GM12864 (cell line): ENCODE results near the gene ZNF91.
"Not testable (repeated sequence)": the region's sequence is repeated elsewhere in the genome, so short reads cannot be mapped to it uniquely, and the experiment has no call there.

ENCODE experiments used
- DNase-seq: peaks from one replicate; pipeline ENCODE4 v3.0.0-alpha.2; 2011; ENCODE audit warnings: low read depth
- H3K4me3 ChIP-seq: 2 replicates; pipeline ENCODE4 v1.5.1; 2011; ENCODE audit warnings: mild to moderate bottlenecking, low read depth, low read length, control low read depth
- CTCF ChIP-seq: IDR thresholded peaks from 2 replicates; pipeline ENCODE4 v1.5.1; 2011; ENCODE audit warnings: low read depth, mild to moderate bottlenecking, moderate library complexity, low read length, control low read depth, inconsistent platforms; ENCODE audit errors: missing control alignments

Gene ZNF91

GRCh38 chr19:23382955-23383354, 12.3 kb downstream of the ZNF91 start:
- no peak overlapping the region for H3K4me3 ChIP-seq
- no peak for TF ChIP-seq CTCF
- DNase-seq, result no peak

- no peak for TF ChIP-seq CTCF
These were observed 14.2 kb downstream of the ZNF91 start for GRCh38 chr19:23381114-23381513.

GRCh38 chr19:23379671-23380070, 15.6 kb downstream of the ZNF91 start:
- DNase-seq, result not testable (repeated sequence)

More at GRCh38 chr19:23381114-23381513, 14.2 kb downstream of the ZNF91 start:
- no peak overlapping the region for H3K4me3 ChIP-seq
- DNase-seq, result no peak

GRCh38 chr19:23378948-23379347, 16.3 kb downstream of the ZNF91 start:
- no peak for DNase-seq
- H3K4me3 ChIP-seq, result no peak overlapping the region
- TF ChIP-seq CTCF, result no peak

More at GRCh38 chr19:23379671-23380070, 15.6 kb downstream of the ZNF91 start:
- H3K4me3 ChIP-seq, result not testable (repeated sequence)

- TF ChIP-seq CTCF, result no peak
- no peak overlapping the region for H3K4me3 ChIP-seq
- DNase-seq, result no peak
These were observed 18.0 kb downstream of the ZNF91 start for GRCh38 chr19:23377276-23377675.

GRCh38 chr19:23366437-23366836, 28.8 kb downstream of the ZNF91 start:
- DNase-seq, result no peak
- no peak overlapping the region for H3K4me3 ChIP-seq
- no peak for TF ChIP-seq CTCF

GRCh38 chr19:23366031-23366430, 29.2 kb downstream of the ZNF91 start:
- not testable (repeated sequence) for H3K4me3 ChIP-seq, DNase-seq

- H3K4me3 ChIP-seq, result no peak overlapping the region
- DNase-seq, result no peak
- no peak for TF ChIP-seq CTCF
These were observed 30.0 kb downstream of the ZNF91 start for GRCh38 chr19:23365222-23365621.

- not testable (repeated sequence) for H3K4me3 ChIP-seq, DNase-seq
These were observed 33.4 kb downstream of the ZNF91 start for GRCh38 chr19:23361843-23362242.
